Calu3 (cell line): ENCODE results near the gene DMAC2L. TPM values are rescaled to one million over a fixed set of nuclear protein-coding genes. Genes with fewer than 3 reads are reported as not detected.

Experiments
- BruUV-seq: library from RNA; stranded (reverse); fragments of 400-500 nt; replicated peaks from 2 replicates; lab custom pipeline; 2021; lab: Mats Ljungman, UMichigan
- CTCF ChIA-PET: fragments of 300-600 bp; sonication (Branson Sonifier 250); formaldehyde crosslinking; loops from one replicate; lab custom pipeline; 2022; ENCODE audit warnings: antibody characterized with exemption; lab: Charles Lee
- DNase-seq: peaks from one replicate; pipeline ENCODE4 v3.0.0; 2022
- H3K27ac Mint-ChIP-seq: one replicate; pipeline ENCODE4 v1.8.0; 2022; ENCODE audit warnings: mixed read lengths; ENCODE audit not compliant: unreplicated experiment
- H3K27me3 Mint-ChIP-seq: one replicate; pipeline ENCODE4 v1.8.0; 2022; ENCODE audit warnings: mixed read lengths; ENCODE audit not compliant: unreplicated experiment
- H3K36me3 Mint-ChIP-seq: one replicate; pipeline ENCODE4 v1.8.0; 2022; ENCODE audit warnings: mild to moderate bottlenecking, moderate library complexity, mixed read lengths; ENCODE audit not compliant: insufficient read depth, unreplicated experiment
- H3K4me1 Mint-ChIP-seq: one replicate; pipeline ENCODE4 v1.8.0; 2022; ENCODE audit warnings: mild to moderate bottlenecking, low read depth, mixed read lengths; ENCODE audit not compliant: unreplicated experiment
- H3K4me3 Mint-ChIP-seq: one replicate; pipeline ENCODE4 v1.8.0; 2022; ENCODE audit warnings: mild to moderate bottlenecking, low read depth, moderate library complexity, mixed read lengths; ENCODE audit not compliant: unreplicated experiment
- H3K9me3 Mint-ChIP-seq: one replicate; pipeline ENCODE4 v1.8.0; 2022; ENCODE audit warnings: low read depth, mixed read lengths; ENCODE audit not compliant: unreplicated experiment
- intact Hi-C: fragments of 100-400 bp; cut with micrococcal nuclease; formaldehyde crosslinking; loops from one replicate; pipeline ENCODE4 v1.10.0; 2022; ENCODE audit not compliant: unreplicated experiment
- total RNA-seq: library from RNA; stranded (reverse); gene quantifications from 2 replicates; pipeline ENCODE4 v1.2.3, GENCODE V29; 2022
- TF ChIP-seq, protein P1 (sequence below): fragments of 200-600 bp; IDR thresholded peaks from one replicate; pipeline ENCODE4 v1.8.0; 2022; ENCODE audit warnings: antibody characterized with exemption; ENCODE audit not compliant: unreplicated experiment

DMAC2L gene
- total RNA-seq, 1 experiment from 2014 or later = 21.2 TPM

DNA sequence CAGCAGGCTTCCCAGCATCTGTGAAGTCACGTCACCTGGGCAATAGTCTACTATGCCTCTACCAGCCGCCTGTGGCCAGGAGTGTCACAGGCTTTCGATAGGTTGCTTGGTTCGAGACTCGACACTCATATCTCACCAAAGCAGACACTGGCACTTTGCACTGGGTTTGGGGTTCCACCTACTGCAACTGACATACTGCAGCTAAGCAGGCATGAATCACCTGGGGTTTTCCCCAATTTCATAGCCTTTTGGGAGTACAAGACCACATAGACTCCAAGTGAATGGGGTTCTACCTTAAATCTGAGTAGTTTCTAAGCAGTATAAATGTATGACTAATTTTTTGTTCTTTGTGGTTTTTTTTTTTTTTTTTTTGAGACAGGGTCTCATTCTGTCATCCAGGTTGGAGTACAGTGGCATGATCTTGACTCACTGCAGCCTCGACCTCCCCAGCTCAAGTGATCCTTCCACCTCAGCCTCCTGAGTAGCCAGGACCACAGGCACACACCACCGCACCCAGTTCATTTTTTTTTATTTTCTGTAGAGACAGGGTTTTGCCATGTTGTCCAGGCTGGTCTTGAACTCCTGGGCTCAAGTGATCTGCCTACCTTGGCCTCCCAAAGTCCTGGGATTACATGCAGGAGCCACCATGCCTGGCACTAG lies 32.1 kb downstream of the DMAC2L start:
- Mint-ChIP-seq H3K9me3 (no peaks in the 10 kb centered on the region), H3K27ac (no peak overlapping the region), H3K4me1 (peaks cover 14% of the 10 kb centered on the region), H3K4me3 (no peak overlapping the region), H3K36me3 (no peaks in the 10 kb centered on the region), H3K27me3 (no peaks in the 10 kb centered on the region)
- no peak for DNase-seq
- no TSS peak for BruUV-seq
- TF ChIP-seq, protein P1, sequence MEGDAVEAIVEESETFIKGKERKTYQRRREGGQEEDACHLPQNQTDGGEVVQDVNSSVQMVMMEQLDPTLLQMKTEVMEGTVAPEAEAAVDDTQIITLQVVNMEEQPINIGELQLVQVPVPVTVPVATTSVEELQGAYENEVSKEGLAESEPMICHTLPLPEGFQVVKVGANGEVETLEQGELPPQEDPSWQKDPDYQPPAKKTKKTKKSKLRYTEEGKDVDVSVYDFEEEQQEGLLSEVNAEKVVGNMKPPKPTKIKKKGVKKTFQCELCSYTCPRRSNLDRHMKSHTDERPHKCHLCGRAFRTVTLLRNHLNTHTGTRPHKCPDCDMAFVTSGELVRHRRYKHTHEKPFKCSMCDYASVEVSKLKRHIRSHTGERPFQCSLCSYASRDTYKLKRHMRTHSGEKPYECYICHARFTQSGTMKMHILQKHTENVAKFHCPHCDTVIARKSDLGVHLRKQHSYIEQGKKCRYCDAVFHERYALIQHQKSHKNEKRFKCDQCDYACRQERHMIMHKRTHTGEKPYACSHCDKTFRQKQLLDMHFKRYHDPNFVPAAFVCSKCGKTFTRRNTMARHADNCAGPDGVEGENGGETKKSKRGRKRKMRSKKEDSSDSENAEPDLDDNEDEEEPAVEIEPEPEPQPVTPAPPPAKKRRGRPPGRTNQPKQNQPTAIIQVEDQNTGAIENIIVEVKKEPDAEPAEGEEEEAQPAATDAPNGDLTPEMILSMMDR = no peak
- CTCF ChIA-PET = no interaction called here
- intact Hi-C loops = no loop called here

DNA sequence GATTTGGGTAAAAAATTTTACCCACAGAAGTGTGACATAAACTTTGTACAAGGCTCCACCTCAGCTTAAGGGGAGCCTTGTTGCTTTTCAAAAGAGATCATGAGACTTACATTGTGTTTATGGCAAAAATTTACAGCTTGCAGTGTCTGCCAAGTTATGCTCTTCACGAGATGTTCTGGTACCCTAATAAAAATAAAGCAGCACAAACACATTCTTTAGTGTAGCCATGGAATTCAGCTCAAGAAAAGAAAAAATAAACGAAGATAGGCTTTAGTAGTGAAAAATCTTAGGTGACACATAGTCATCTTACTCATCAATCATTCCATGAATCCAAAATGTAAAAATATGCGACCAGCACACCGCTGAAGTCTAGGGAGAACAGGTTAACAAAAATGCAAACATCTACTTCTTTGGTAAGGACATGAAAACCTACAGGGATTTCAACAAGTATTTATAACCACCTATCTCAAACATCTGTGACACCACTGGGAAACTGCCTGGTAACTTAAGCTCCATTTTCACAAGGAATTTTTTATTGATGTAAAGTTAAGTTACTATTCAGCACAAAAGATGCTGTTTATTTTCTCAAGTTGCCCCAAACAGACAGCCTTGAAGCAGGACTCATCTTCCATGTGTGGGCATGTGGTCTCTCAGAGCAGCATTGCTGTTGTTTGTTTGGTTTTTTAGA lies 32.9 kb downstream of the DMAC2L start:
- peaks cover 14% of the 10 kb centered on the region for H3K4me1 Mint-ChIP-seq
- CTCF ChIA-PET = no interaction called here
- no peaks in the 10 kb centered on the region for H3K9me3 Mint-ChIP-seq
- H3K4me3 Mint-ChIP-seq = no peak overlapping the region
- TF ChIP-seq, protein P1 = no peak
- no peak for DNase-seq
- intact Hi-C loops = no loop called here
- no peak overlapping the region for H3K27ac Mint-ChIP-seq
- no peaks in the 10 kb centered on the region for H3K27me3 Mint-ChIP-seq
- BruUV-seq = no TSS peak
- H3K36me3 Mint-ChIP-seq = no peaks in the 10 kb centered on the region

DNA sequence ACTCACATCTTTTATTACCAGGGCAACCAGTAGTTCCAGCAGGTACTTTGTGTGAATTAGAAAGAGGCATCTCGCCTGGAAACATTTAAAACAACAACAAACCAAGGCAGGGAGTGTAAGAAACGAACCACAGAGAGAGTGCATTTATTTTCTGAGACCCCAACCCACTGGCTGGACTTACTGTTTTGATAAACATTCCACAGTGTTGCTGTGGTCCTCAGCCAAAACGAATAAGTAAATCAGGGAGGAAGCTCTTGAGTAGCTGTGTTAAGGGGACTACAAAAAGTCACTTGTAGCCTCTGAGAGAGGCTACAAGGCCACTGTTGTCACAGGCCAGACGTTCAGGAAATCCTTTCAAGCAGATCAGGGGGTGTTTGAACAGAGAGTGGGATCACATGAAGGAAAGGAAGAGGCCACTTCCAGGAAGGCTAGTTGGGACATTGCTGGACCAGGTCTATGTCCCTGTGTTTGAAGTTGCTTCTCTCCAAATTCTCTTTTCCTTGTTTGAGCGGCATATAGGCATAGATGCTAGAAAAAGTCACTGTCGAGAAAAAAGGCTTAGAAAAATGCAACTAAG lies 33.8 kb downstream of the DMAC2L start:
- BruUV-seq = no TSS peak
- Mint-ChIP-seq H3K27me3 (no peaks in the 10 kb centered on the region), H3K36me3 (no peaks in the 10 kb centered on the region), H3K27ac (no peak overlapping the region), H3K9me3 (no peaks in the 10 kb centered on the region), H3K4me3 (no peak overlapping the region), H3K4me1 (peaks cover 14% of the 10 kb centered on the region)
- TF ChIP-seq, protein P1 = no peak
- intact Hi-C loops = no loop called here
- CTCF ChIA-PET = no interaction called here
- DNase-seq = no peak

DNA sequence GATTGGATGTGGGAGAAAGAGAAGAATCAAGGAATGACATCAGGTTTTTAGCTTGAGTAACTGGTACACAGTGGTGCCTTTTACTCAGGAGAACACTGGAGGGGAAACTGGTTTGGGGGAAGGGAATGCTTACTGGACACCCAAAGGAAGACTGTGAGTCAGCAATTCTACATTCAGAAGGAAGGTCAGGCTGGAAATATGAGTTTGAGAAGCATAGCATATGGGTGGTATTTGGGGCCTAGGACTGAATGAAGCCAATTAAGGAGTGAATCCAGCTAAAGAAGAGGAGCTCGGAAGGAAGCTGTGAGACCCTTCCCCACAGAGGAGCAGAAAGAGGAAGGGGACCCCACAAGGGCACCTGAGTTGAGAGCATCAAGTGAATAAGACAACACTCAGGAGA lies 35.4 kb downstream of the DMAC2L start:
- no TSS peak for BruUV-seq
- Mint-ChIP-seq H3K4me3 (no peak overlapping the region), H3K27ac (peak overlapping the region; percentile 12), H3K9me3 (no peaks in the 10 kb centered on the region), H3K27me3 (no peaks in the 10 kb centered on the region), H3K4me1 (peaks cover 14% of the 10 kb centered on the region), H3K36me3 (no peaks in the 10 kb centered on the region)
- TF ChIP-seq, protein P1 = no peak
- no peak for DNase-seq
- CTCF ChIA-PET = interaction anchor here (1.0 kb wide), 1 partner anchor 18 kb away, joined by 5 read pairs; no protein-coding TSS in a partner anchor
- intact Hi-C loops = no loop called here
